HepG2 (cell line): Measurements from ENCODE around the gene MBLAC1. TPM values are rescaled to one million over a fixed set of nuclear protein-coding genes. Genes with fewer than 3 reads are reported as not detected.
"Not testable (repeated sequence)": the region's sequence is repeated elsewhere in the genome, so short reads cannot be mapped to it uniquely, and the experiment has no call there.

Experiments
- ATAC-seq: fragments of 200-7000 bp; cut with Tn5 transposase; 3 replicates; pipeline ENCODE4 v1.9.1; 2020; ENCODE audit warnings: mild to moderate bottlenecking, moderate library complexity
- BruUV-seq: library from RNA; stranded (reverse); fragments of 400-500 nt; replicated peaks from 2 replicates; lab custom pipeline; 2021; lab: Mats Ljungman, UMichigan
- CTCF ChIA-PET: fragments of 300-600 bp; formaldehyde crosslinking; extraction: SDS; loops from one replicate; lab custom pipeline; 2021; ENCODE audit warnings: low total read pairs, inconsistent platforms, low intra/inter-chr PET ratio; lab: Yijun Ruan, JAX
- POLR2A ChIA-PET: fragments of 350-600 bp; sonication (Branson Sonifier 250); formaldehyde crosslinking; loops from one replicate; lab custom pipeline; 2020; ENCODE audit warnings: antibody characterized with exemption, inconsistent platforms; lab: Yijun Ruan, JAX
- DNase-seq: peaks from one replicate; pipeline ENCODE4 v3.0.0-alpha.2; 2015; ENCODE audit warnings: low spot score
- FAIRE-seq: peaks from 3 replicates; lab custom pipeline; 2011; peaks lifted over from hg19 to GRCh38; lab: Jason Lieb, UNC
- H2AFZ ChIP-seq: one replicate; pipeline ENCODE4 v1.6.1; 2011; ENCODE audit warnings: low read length, inconsistent platforms
- H3K27ac ChIP-seq: fragments of 300-600 bp; 3 replicates; pipeline ENCODE4 v1.8.0; 2011; ENCODE audit warnings: mixed run types, mild to moderate bottlenecking, mixed read lengths, low read length, inconsistent platforms; ENCODE audit not compliant: insufficient read depth; ENCODE audit errors: extremely low read length
- H3K27me3 ChIP-seq, 2 experiments: fragments of 200-600 bp in 1 of 2; 2 replicates in 1 of 2; 3 replicates in 1 of 2; pipeline versions ENCODE4 v1.6.0 to v1.8.0; 2011; ENCODE audit warnings: low read length in 2 of 2, mild to moderate bottlenecking in 2 of 2, moderate library complexity in 2 of 2, inconsistent platforms in 1 of 2; ENCODE audit not compliant: insufficient read depth in 2 of 2, control insufficient read depth in 1 of 2
- H3K36me3 ChIP-seq, 2 experiments: fragments of 200-600 bp in 1 of 2; replicated peaks in 1 of 2; 2 replicates in 1 of 2; 3 replicates in 1 of 2; pipeline versions ENCODE4 v1.5.1 to v1.8.0; 2011; ENCODE audit warnings: low read length in 2 of 2, inconsistent platforms in 1 of 2; ENCODE audit not compliant: insufficient read depth in 2 of 2, control insufficient read depth in 1 of 2
- H3K4me1 ChIP-seq: 2 replicates; pipeline ENCODE4 v1.5.1; 2012; ENCODE audit warnings: low read length, inconsistent platforms; ENCODE audit not compliant: insufficient read depth
- H3K4me2 ChIP-seq: 2 replicates; pipeline ENCODE4 v1.6.0; 2011; ENCODE audit warnings: low read depth, low read length, inconsistent platforms
- H3K4me3 ChIP-seq, 3 experiments: fragments of 200-600 bp in 1 of 3; sonication (generic), shearing (Covaris generic) in 1 of 3; replicated peaks in 1 of 3; 2 replicates each; pipeline ENCODE4 v1.5.1; 2011 to 2016; ENCODE audit warnings: low read length in 3 of 3, inconsistent platforms in 2 of 3, low read depth in 2 of 3, mild to moderate bottlenecking in 2 of 3, control low read depth in 1 of 3, mixed read lengths in 1 of 3; ENCODE audit not compliant: insufficient read depth in 1 of 3
- H3K79me2 ChIP-seq: one replicate; pipeline ENCODE4 v1.6.1; 2011; ENCODE audit warnings: low read length, inconsistent platforms; ENCODE audit not compliant: insufficient read depth
- H3K9ac ChIP-seq: 2 replicates; pipeline ENCODE4 v1.6.0; 2011; ENCODE audit warnings: mild to moderate bottlenecking, low read depth, low read length, inconsistent platforms; ENCODE audit not compliant: insufficient read depth
- H3K9me3 ChIP-seq: 2 replicates; pipeline ENCODE4 v1.5.1; 2012; ENCODE audit warnings: mild to moderate bottlenecking, low read length
- H4K20me1 ChIP-seq: 2 replicates; pipeline ENCODE4 v1.6.0; 2011; ENCODE audit warnings: inconsistent platforms, mild to moderate bottlenecking, low read length, moderate library complexity; ENCODE audit not compliant: insufficient read depth
- ZNF12 ChIP-seq: sonication (generic); formaldehyde crosslinking; IDR thresholded peaks from 2 replicates; pipeline ENCODE4 v1.5.0; 2020; ENCODE audit warnings: missing genetic modification reagents
- WGBS: methylation state at CpG from one replicate; pipeline ENCODE4 v1.1.6; 2017; ENCODE audit warnings: low lambda C conversion rate; 5-methylcytosine and 5-hydroxymethylcytosine counted together
- in situ Hi-C: cut with HindIII; loops from 2 replicates; pipeline ENCODE4 v1.10.0; 2017; ENCODE audit warnings: low pct_unique_long_range_greater_than_20kb; ENCODE audit not compliant: extremely low pct_ligation_motif_present
- intact Hi-C: fragments of 100-400 bp; cut with micrococcal nuclease; formaldehyde crosslinking; loops from one replicate; pipeline ENCODE4 v1.10.0; 2022; ENCODE audit not compliant: unreplicated experiment
- polyA plus RNA-seq, 8 experiments: library from polyadenylated mRNA; depleted of rRNA in 3 of 8; stranded (reverse) in 7 of 8; unstranded in 1 of 8; fragments of >200 nt; fragmentation: Illumina TruSeq in 4 of 8; extraction: Trizol in 4 of 8; gene quantifications; 2 replicates each; pipeline versions ENCODE4 v1.2.1 to v1.2.3, GENCODE V29; 2011 to 2016; ENCODE audit warnings: low read depth in 4 of 8, missing spikeins in 1 of 8, mixed read lengths in 1 of 8; ENCODE audit not compliant: insufficient read depth in 1 of 8
- total RNA-seq, 5 experiments: library from RNA; depleted of rRNA; stranded (reverse); fragments of >200 nt; fragmentation: Illumina TruSeq; extraction: Trizol; gene quantifications; 2 replicates each; pipeline ENCODE4 v1.2.3, GENCODE V29; 2016; ENCODE audit warnings: low read depth in 1 of 5
- TF ChIP-seq, protein P1 (sequence below): sonication (generic); formaldehyde crosslinking; IDR thresholded peaks from 2 replicates; pipeline ENCODE4 v1.5.0; 2020; ENCODE audit warnings: mild to moderate bottlenecking, missing genetic modification reagents
- TF ChIP-seq, protein P2 (sequence below): sonication (generic); formaldehyde crosslinking; IDR thresholded peaks from 2 replicates; pipeline ENCODE4 v1.4.0; 2020; ENCODE audit warnings: missing genetic modification reagents

Gene MBLAC1
- total and polyA plus RNA-seq, 2 of the 13 experiments (the other 11 are each of a cell fraction or from before 2014, with no cell fraction given) = 0.79 to 2.1 TPM

DNA sequence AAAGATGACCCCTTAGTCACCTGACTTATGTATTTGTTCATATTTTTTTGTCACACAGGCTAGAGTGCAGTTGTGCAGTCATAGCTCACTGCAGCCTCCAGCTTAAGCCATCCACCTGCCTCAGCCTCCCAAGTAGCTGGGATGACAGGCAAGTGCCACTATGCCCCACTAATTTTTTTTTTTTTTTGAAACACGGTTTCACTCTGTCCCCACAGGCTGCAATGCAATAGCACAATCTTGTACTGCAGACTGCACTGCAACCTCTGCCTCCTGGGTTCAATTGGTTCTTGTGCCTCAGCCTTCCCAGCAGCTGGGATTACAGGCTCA is 1.8 kb downstream of the MBLAC1 start:
- H3K27me3 ChIP-seq = no peaks in the 10 kb centered on the region
- H3K9ac ChIP-seq = no peak overlapping the region
- no peaks in the 10 kb centered on the region for H4K20me1 ChIP-seq
- peaks cover 5% of the 10 kb centered on the region for H3K79me2 ChIP-seq
- peak overlapping the region in 2 of 3 experiments; percentile 84 to 92; a peak in 2 of 6 replicates for H3K4me3 ChIP-seq
- BruUV-seq = no TSS peak
- peak overlapping the region; percentile 74 for H3K4me2 ChIP-seq
- intact Hi-C loops = loop anchor here (5.0 kb wide), 1 partner anchor 46 kb away; the partner anchor contains the start of gene ZNF3
- 37% methylated on average over 1 of the region's 1 CpG for WGBS
- FAIRE-seq (no peak), ATAC-seq (no peak)
- H3K27ac ChIP-seq = no peak overlapping the region
- no peaks in the 10 kb centered on the region for H3K9me3 ChIP-seq
- H2AFZ ChIP-seq = no peak overlapping the region
- no peaks in the 10 kb centered on the region for H3K36me3 ChIP-seq
- POLR2A ChIA-PET = interaction anchor here (2.5 to 3.7 kb wide), 2 partner anchors 20 to 28 kb away, joined by 8 to 26 read pairs; partner anchors contain the start of genes AP4M1, LAMTOR4 and MCM7
- TF ChIP-seq, protein P1, sequence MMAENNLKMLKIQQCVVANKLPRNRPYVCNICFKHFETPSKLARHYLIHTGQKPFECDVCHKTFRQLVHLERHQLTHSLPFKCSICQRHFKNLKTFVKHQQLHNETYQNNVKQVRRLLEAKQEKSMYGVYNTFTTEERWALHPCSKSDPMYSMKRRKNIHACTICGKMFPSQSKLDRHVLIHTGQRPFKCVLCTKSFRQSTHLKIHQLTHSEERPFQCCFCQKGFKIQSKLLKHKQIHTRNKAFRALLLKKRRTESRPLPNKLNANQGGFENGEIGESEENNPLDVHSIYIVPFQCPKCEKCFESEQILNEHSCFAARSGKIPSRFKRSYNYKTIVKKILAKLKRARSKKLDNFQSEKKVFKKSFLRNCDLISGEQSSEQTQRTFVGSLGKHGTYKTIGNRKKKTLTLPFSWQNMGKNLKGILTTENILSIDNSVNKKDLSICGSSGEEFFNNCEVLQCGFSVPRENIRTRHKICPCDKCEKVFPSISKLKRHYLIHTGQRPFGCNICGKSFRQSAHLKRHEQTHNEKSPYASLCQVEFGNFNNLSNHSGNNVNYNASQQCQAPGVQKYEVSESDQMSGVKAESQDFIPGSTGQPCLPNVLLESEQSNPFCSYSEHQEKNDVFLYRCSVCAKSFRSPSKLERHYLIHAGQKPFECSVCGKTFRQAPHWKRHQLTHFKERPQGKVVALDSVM (CRISPR knock-in tag) = peak; percentile 50
- TF ChIP-seq, protein P2, sequence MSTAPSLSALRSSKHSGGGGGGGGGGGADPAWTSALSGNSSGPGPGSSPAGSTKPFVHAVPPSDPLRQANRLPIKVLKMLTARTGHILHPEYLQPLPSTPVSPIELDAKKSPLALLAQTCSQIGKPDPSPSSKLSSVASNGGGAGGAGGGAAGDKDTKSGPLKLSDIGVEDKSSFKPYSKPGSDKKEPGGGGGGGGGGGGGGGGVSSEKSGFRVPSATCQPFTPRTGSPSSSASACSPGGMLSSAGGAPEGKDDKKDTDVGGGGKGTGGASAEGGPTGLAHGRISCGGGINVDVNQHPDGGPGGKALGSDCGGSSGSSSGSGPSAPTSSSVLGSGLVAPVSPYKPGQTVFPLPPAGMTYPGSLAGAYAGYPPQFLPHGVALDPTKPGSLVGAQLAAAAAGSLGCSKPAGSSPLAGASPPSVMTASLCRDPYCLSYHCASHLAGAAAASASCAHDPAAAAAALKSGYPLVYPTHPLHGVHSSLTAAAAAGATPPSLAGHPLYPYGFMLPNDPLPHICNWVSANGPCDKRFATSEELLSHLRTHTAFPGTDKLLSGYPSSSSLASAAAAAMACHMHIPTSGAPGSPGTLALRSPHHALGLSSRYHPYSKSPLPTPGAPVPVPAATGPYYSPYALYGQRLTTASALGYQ = no peak
- TF ChIP-seq ZNF12 (CRISPR knock-in tag) = 0 out of 2 replicates have a peak, but pooled peaks have one; percentile 50
- TF ChIP-seq, all 625 proteins: peak for 2
- in situ Hi-C loops = no loop called here
- CTCF ChIA-PET = no interaction called here
- H3K4me1 ChIP-seq = peaks cover 58% of the 10 kb centered on the region
- DNase-seq = no peak

DNA sequence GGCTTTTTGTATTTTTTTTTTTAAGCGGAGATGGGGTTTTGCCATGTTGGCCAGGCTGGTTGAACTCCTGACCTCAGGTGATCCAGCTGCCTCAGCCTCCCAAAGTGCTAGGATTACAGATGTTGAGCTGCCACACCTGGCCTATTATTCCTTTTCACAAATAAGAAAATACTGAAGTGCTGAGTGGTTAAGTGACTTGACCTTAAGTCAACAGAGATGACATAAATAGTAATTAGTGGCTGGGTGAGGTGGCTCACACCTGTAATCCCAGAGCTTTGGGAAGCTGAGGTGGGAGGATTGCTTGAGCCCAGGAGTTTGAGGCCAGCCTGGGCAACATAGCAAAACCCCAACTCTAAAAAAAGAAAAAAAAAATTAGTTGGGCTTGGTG is 3.4 kb downstream of the MBLAC1 start:
- BruUV-seq, intact Hi-C loops, H3K27ac ChIP-seq, H4K20me1 ChIP-seq, H3K9me3 ChIP-seq, H3K9ac ChIP-seq, H3K79me2 ChIP-seq, H3K27me3 ChIP-seq, H2AFZ ChIP-seq, H3K36me3 ChIP-seq, H3K4me3 ChIP-seq, FAIRE-seq, ATAC-seq, DNase-seq: not testable (repeated sequence)
- Histone ChIP-seq H3K4me1 (peaks cover 44% of the 10 kb centered on the region), H3K4me2 (0 out of 2 replicates have a peak overlapping the region, but pooled peaks have one; percentile 80)
- 100% methylated on average over 1 of the region's 1 CpG for WGBS
- ChIA-PET POLR2A (interaction anchor here (1.4 to 3.7 kb wide), 3 partner anchors 12 to 29 kb away, joined by 3 to 26 read pairs (median 8); partner anchors contain the start of genes AP4M1, LAMTOR4 and MCM7), CTCF (interaction anchor here (1.9 kb wide), 1 partner anchor 21 kb away, joined by 5 read pairs; no protein-coding TSS in a partner anchor)
- in situ Hi-C loops = loop anchor here (5.0 kb wide), 1 partner anchor 82 kb away; no protein-coding TSS in a partner anchor
